Measurements from ENCODE around the gene TEX54.

Gene TEX54

DNA sequence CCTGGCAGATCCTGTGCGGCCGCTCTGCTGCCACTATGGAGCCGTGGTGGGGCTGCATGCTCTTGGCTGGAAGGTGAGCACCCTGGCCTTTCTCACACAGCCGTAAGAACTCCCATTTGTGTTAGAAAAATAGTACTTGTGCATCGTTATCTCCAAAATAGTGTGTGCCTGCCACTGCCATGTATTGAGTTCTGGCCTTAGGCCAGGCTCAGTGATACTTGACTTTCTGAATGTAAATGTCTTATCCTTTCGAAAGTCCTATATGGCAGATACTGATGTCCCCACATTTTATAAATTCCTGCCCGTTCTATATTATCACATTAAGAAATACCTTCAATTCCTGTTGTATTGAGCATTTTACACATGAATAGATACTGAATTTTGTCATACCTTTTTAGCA is 49.9 kb downstream of the TEX54 start:
- FAIRE-seq = no peak

Data from G401.6 (cell line).